Ecto neural progenitor cell (in vitro differentiated cells): ENCODE data around the gene SLC9A9.

Experiments
- DNase-seq: peaks from one replicate; pipeline ENCODE4 v3.0.0-alpha.2; 2018; ENCODE audit warnings: low spot score

SLC9A9 gene

DNA sequence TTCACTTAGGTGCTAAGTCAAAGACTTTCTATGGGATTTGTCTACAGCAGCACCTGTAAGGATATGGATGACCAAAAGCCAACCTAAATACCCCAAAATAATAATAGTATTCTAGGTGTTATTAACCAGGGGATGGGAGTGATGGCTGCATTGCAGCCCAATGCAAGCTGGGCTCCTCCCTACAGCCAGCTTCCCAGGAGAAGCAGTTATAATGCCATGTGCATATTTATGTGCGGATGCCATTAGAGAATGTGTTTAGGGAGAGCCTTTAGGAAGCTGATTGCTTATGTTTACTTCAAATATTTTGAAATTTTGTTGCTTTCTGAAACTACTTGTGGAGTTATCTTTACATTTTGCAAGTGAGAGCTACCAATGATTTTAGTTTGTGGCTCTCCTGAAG lies 491.4 kb downstream of the SLC9A9 start:
- DNase-seq = no peak

DNA sequence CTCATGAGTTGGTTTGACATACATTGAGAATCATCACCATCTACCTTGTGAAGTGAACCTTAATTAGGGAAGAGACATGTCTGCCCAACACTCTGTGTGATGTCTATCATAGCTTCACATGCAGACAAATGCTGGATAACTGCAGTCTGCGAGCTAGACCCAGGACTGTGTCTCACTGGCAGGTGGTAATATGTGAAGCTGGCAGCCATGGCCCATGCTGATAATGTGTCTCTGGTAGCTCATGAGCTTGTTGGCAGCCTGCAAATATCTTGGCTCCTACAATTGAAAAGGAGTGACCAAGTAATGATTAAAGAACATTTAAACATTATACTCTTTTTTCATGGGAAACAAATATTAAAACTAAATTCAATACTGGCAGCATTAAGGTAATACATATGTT lies 493.9 kb downstream of the SLC9A9 start:
- no peak for DNase-seq

DNA sequence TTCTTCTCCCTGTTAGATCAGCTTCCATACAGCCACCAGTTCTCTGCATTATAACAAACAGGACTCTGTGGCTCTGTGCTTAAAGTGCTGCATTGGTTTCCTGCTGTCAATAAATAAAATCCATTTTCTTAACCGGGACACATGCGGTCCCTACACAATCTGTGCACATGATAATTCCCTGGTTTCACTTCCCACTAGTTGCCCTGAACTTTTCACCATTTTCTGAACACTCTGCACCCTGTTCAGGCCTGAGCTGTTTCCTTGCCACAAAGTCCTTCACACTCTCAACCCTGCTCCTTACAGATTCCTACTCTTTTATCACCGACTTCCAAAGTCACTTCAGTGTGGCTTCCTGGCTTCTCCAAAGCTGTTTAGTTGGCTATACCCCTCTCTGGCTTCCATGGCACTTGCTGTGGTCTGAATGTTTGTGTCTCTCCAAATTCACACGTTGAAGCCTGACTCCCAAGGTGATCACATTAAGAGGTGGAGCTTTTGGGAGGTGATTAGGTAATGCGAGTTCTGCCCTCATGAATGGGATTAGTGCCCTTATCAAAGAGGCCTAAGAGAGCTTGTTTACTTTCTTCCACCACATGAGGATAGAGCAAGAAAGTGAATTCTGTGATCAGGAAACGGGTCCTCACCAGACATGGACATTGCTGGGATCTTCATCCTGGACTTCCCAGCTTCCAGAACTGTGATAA lies 495.3 kb downstream of the SLC9A9 start:
- no peak for DNase-seq

DNA sequence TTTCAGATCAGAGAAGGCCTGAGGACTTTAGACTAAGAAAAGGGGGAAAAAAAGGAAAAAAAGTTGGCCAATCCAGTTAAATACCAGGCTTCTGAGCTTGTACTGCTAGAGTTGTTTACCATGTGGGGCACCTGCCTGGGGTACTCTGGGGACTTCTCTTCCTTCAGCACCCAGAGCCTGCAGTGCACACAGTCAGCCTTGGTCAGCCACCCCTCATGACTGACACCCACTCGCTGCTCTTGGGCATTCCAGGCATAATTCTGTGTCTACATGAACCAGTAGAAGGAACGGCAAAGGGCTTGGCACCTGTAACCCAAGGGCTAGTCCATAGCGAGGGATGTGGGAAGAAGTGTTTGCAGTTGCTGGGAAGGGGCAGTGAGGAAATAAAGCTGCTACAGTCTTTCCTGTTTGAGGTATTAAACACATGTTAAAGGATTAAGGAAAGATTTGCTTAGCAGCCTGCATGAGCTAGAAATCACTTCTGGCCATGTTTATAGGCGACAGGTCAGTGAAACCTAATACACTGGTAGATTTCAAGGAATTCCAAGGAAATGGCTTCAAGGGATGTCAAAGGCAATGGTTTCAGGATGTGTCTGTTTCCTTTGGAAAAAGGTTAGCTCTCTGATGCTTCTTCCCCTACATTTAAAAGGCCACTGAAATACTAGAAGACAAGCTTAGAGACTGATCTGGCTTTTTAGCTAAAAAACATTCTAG lies 496.2 kb downstream of the SLC9A9 start:
- DNase-seq = no peak

DNA sequence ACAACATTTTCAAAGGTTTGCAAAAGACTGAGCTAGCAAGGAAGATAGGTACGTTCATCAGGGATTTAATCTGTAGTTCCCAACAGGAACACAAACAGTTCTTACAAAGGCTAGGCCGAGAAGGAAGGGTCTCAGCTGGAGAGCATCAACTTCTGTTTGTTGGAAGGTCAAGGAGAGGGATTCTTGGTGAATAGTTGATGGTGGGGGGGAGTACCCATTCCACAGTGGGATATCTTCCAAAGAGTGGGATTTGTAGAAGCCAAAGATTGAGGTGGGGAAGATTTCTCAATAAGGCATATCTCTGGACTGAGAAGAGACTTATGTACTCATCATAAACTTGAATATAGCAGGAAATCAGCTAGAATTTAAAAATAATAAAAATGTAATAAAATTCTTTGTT lies 496.9 kb downstream of the SLC9A9 start:
- no peak for DNase-seq

DNA sequence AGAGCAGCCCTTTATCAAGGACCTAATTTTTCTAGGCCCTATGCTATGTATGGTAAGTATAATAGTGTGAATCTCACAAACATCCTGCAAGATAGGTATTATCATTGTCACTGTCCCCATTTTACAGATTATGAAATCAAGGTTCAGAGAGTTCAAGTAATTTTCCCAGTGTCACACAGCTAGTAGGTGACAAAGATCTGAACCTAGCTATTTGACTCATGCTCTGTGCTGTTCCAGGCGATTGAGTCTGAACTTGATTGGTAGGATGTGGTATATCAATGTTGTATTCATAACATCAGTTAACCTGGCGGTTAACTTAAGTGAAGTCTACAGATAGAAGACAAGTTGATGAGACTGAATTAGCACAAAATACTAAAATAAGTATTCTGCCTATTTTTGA lies 498.8 kb downstream of the SLC9A9 start:
- no peak for DNase-seq

GRCh38 chr3:143348486-143349327 lies 499.6 kb downstream of the SLC9A9 start:
- no peak for DNase-seq

DNA sequence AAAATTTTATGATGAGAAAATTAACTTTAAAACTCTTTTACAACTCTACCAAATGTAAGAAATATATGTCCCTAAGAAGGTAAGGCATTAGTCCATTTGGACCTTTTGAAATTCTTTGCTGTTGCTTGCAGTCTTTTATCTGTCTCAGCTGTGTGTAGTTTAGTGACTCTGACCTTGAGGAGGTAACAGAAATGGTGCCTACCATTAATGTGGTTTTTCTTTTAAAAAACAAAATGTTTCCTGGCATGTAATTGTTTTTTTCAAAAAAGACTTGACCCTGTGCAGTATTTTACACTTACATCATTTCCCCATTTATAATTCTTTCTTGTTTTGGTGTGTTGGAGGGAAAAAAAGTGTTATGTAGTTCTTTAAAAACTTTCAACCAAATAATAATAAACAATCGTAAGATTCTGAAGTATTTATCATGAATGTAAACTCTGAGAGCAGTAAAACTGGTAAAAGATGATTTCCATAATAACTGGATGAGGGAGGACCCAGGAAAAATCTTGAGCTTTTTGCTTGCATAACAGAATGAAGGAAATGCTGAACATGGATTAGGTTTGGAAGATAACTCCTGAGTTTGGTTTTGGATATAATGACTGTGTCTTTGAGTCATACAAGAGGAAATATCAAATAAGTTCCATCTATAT lies 503.6 kb downstream of the SLC9A9 start:
- no peak for DNase-seq

GRCh38 chr3:143343944-143344343 lies 504.3 kb downstream of the SLC9A9 start:
- DNase-seq = no peak

- DNase-seq = no peak
These were observed 505.2 kb downstream of the SLC9A9 start for GRCh38 chr3:143343031-143343430.

GRCh38 chr3:143339451-143339850 lies 508.8 kb downstream of the SLC9A9 start:
- no peak for DNase-seq

GRCh38 chr3:143337387-143337786 lies 510.9 kb downstream of the SLC9A9 start:
- DNase-seq = no peak

- no peak for DNase-seq
These were observed 514.0 kb downstream of the SLC9A9 start for GRCh38 chr3:143334231-143334630.

DNA sequence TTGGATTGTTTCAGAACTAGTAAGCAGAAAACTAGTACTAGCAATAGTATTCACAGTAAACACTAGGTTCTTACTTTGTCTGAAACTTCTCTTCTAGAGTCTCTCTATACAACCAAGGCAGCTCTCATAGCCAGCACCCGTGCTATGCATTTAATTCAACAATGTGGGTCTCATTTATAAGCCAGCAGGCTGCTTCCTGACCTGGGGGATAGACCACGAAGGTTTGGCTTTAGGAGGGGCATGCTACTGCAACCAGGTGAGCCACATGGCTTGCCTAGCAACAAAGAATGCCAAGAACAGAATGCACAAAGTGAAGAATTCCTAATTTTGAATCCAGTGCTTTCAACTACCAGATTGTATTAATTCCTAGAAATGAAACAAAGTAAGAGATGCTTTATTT lies 514.9 kb downstream of the SLC9A9 start:
- DNase-seq = no peak

- DNase-seq = no peak
These were observed 516.2 kb downstream of the SLC9A9 start for GRCh38 chr3:143332026-143332425.

DNA sequence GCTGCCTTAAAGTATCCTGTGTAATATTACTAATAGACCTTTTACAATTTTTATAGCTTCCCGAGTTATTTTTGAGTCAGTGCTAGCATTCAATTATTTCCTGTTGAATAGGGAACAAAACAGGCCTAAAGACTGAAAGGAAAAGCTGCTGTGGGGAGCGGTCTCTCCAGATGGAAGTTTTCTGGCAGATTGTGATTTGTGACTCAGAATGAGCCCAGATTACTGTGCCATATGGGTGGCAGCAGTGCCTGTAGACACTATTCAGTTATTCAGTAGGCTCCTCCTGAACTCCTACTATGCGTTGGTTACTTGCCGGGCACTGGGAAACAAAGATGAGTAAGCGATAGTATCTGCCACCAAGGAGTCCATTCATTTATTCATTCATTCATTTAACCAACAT lies 516.9 kb downstream of the SLC9A9 start:
- no peak for DNase-seq

GRCh38 chr3:143330296-143330868 lies 517.9 kb downstream of the SLC9A9 start:
- DNase-seq = no peak

GRCh38 chr3:143329567-143330211 lies 518.6 kb downstream of the SLC9A9 start:
- DNase-seq = no peak

DNA sequence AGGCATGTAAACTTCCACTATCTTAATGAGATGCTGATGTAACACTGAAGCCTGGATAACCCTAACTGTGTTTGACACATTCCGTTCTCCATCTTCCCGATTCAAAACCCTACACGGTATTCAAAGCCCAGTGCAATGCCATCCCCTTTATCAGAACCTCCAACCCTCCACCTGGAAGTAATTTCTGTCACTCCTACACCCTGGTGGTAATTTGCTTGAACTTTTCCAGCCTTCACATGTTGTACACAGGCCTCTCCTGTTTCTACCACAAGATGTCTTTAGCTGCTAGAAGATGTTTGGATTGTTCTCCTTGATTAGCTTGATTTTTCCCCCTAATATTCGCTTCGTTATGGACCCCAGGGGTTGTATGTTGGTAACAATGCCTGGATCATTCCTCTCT lies 519.8 kb downstream of the SLC9A9 start:
- no peak for DNase-seq

- DNase-seq = no peak
These were observed 521.1 kb downstream of the SLC9A9 start for GRCh38 chr3:143326983-143327778.
